ENCODE measurements around the gene MARCO.

GRCh38 chr2:118936306-118936705 lies 5.7 kb upstream of the MARCO start:
- TF ChIP-seq CTCF (IDR thresholded peaks at IDR 0.05) (no peak), POLR2A (IDR thresholded peaks at IDR 0.05) (no peak)
